GM12878 (cell line): Measurements from ENCODE around the gene PLXNA4. TPM values are rescaled to one million over a fixed set of nuclear protein-coding genes. Genes with fewer than 3 reads are reported as not detected.

Experiments
- ATAC-seq: fragments of 200-7000 bp; cut with Tn5 transposase; 3 replicates; pipeline ENCODE4 v1.9.1; 2020; ENCODE audit warnings: mild to moderate bottlenecking, moderate library complexity
- BruUV-seq: library from RNA; stranded (reverse); fragments of 400-500 nt; replicated peaks from 2 replicates; lab custom pipeline; 2021; lab: Mats Ljungman, UMichigan
- CTCF ChIA-PET: fragments of 300-600 bp; sonication (Branson Sonifier 250); formaldehyde crosslinking; extraction: SDS; loops from one replicate; lab custom pipeline; 2021; ENCODE audit warnings: inconsistent platforms; lab: Yijun Ruan, JAX
- POLR2A ChIA-PET: fragments of 350-600 bp; formaldehyde crosslinking; extraction: SDS; loops from one replicate; lab custom pipeline; 2021; ENCODE audit warnings: inconsistent platforms; lab: Charles Lee
- RAD21 ChIA-PET: fragments of 300-600 bp; sonication (Branson Sonifier 250); formaldehyde crosslinking; loops from one replicate; lab custom pipeline; 2023; ENCODE audit warnings: antibody characterized with exemption; ENCODE audit not compliant: unreplicated experiment; lab: Charles Lee
- SMC1A ChIA-PET: fragments of 300-600 bp; sonication (Branson Sonifier 250); formaldehyde crosslinking; loops from one replicate; lab custom pipeline; 2023; ENCODE audit not compliant: unreplicated experiment, uncharacterized antibody; lab: Charles Lee
- DNase-seq: peaks from one replicate; pipeline ENCODE4 v3.0.0-alpha.2; 2011; ENCODE audit warnings: low read depth, low spot score
- FAIRE-seq: peaks from 3 replicates; lab custom pipeline; 2011; peaks lifted over from hg19 to GRCh38; lab: Jason Lieb, UNC
- H2AFZ ChIP-seq: 2 replicates; pipeline ENCODE4 v1.6.0; 2011; ENCODE audit warnings: low read depth, low read length, control low read depth; ENCODE audit not compliant: control insufficient read depth
- H3K27ac ChIP-seq: 2 replicates; pipeline ENCODE4 v1.5.1; 2011; ENCODE audit warnings: control low read depth; ENCODE audit not compliant: control insufficient read depth, insufficient read depth
- H3K27me3 ChIP-seq, 2 experiments: replicated peaks in 1 of 2; 2 replicates each; pipeline versions ENCODE4 v1.6.0 to v1.6.1; 2011; ENCODE audit warnings: low read length in 1 of 2; ENCODE audit not compliant: control insufficient read depth in 2 of 2, insufficient read depth in 2 of 2
- H3K36me3 ChIP-seq, 2 experiments: 2 replicates each; pipeline ENCODE4 v1.5.1; 2011; ENCODE audit warnings: low read length in 1 of 2; ENCODE audit not compliant: control insufficient read depth in 2 of 2, insufficient read depth in 2 of 2
- H3K4me1 ChIP-seq: 2 replicates; pipeline ENCODE4 v1.6.1; 2011; ENCODE audit warnings: mild to moderate bottlenecking, low read length, moderate library complexity, mixed read lengths; ENCODE audit not compliant: control insufficient read depth, insufficient read depth
- H3K4me2 ChIP-seq: 2 replicates; pipeline ENCODE4 v1.6.0; 2011; ENCODE audit warnings: control low read depth; ENCODE audit not compliant: control insufficient read depth, insufficient read depth
- H3K4me3 ChIP-seq: fragments of 200-600 bp; sonication (generic); 2 replicates; pipeline ENCODE4 v1.5.1; 2016
- H3K79me2 ChIP-seq: 2 replicates; pipeline ENCODE4 v1.6.0; 2011; ENCODE audit warnings: low read length; ENCODE audit not compliant: control insufficient read depth, insufficient read depth
- H3K9ac ChIP-seq: 2 replicates; pipeline ENCODE4 v1.8.0; 2011; ENCODE audit warnings: low read length, control low read depth, mixed read lengths; ENCODE audit not compliant: control insufficient read depth, insufficient read depth
- H3K9me3 ChIP-seq: replicated peaks from 3 replicates; pipeline ENCODE4 v1.5.1; 2011; ENCODE audit warnings: mild to moderate bottlenecking, low read length; ENCODE audit not compliant: control insufficient read depth, insufficient read depth
- H4K20me1 ChIP-seq: 2 replicates; pipeline ENCODE4 v1.6.0; 2011; ENCODE audit not compliant: control insufficient read depth, insufficient read depth
- CEBPB ChIP-seq, 2 experiments: fragments of 150-350 bp in 1 of 2; IDR thresholded peaks; 2 replicates each; pipeline ENCODE4 v1.6.1; 2012 to 2014; ENCODE audit warnings: low read depth in 2 of 2, low read length in 2 of 2, borderline replicate concordance in 1 of 2, inconsistent platforms in 1 of 2
- CREM ChIP-seq: IDR thresholded peaks from 2 replicates; pipeline ENCODE4 v1.6.1; 2014; ENCODE audit warnings: antibody characterized with exemption, low read depth
- ESRRA ChIP-seq: IDR thresholded peaks from 2 replicates; pipeline ENCODE4 v1.6.1; 2012; ENCODE audit warnings: mild to moderate bottlenecking, low read length, improper control_type of control experiment
- FOS ChIP-seq: IDR thresholded peaks from 3 replicates; pipeline ENCODE4 v1.6.1; 2011; ENCODE audit warnings: borderline replicate concordance; ENCODE audit not compliant: insufficient read length; ENCODE audit errors: extremely low read depth
- HDAC2 ChIP-seq: fragments of 200-600 bp; sonication (generic); IDR thresholded peaks from 2 replicates; pipeline ENCODE4 v1.6.1; 2017
- HDAC6 ChIP-seq: fragments of 200-600 bp; sonication (generic); IDR thresholded peaks from one replicate; pipeline ENCODE4 v1.8.0; 2017; ENCODE audit warnings: antibody characterized with exemption; ENCODE audit not compliant: unreplicated experiment
- HSF1 ChIP-seq: fragments of 150-350 bp; IDR thresholded peaks from 2 replicates; pipeline ENCODE4 v1.6.1; 2014; ENCODE audit warnings: mild to moderate bottlenecking, low read depth, low read length
- KLF5 ChIP-seq: fragments of 450-650 bp; IDR thresholded peaks from 2 replicates; pipeline ENCODE4 v1.6.1; 2014; ENCODE audit warnings: mild to moderate bottlenecking; ENCODE audit not compliant: partially characterized antibody
- LARP7 ChIP-seq: fragments of 450-650 bp; IDR thresholded peaks from 2 replicates; pipeline ENCODE4 v1.6.1; 2017; ENCODE audit warnings: mild to moderate bottlenecking
- MYC ChIP-seq: IDR thresholded peaks from 2 replicates; pipeline ENCODE4 v1.6.1; 2011; ENCODE audit warnings: mild to moderate bottlenecking, low read length, moderate library complexity, inconsistent platforms; ENCODE audit not compliant: insufficient read depth, insufficient replicate concordance, insufficient read length, severe bottlenecking
- NFXL1 ChIP-seq: fragments of 450-650 bp; IDR thresholded peaks from 2 replicates; pipeline ENCODE4 v1.6.1; 2017; ENCODE audit warnings: antibody characterized with exemption, mild to moderate bottlenecking, borderline replicate concordance
- NR2C2 ChIP-seq: IDR thresholded peaks from 2 replicates; pipeline ENCODE4 v1.6.1; 2011; ENCODE audit warnings: borderline replicate concordance, low read depth; ENCODE audit not compliant: control insufficient read depth, insufficient read length
- POU2F2 ChIP-seq: IDR thresholded peaks from 3 replicates; pipeline ENCODE4 v1.6.1; 2011; ENCODE audit warnings: low read depth, mild to moderate bottlenecking, low read length, borderline replicate concordance
- SREBF2 ChIP-seq: IDR thresholded peaks from 2 replicates; pipeline ENCODE4 v1.6.1; 2012; ENCODE audit warnings: mild to moderate bottlenecking, low read length
- USF2 ChIP-seq: IDR thresholded peaks from 2 replicates; pipeline ENCODE4 v1.6.1; 2011; ENCODE audit warnings: low read depth, low read length, improper control_type of control experiment, borderline replicate concordance
- YY1 ChIP-seq: IDR thresholded peaks from 2 replicates; pipeline ENCODE4 v1.6.1; 2011; ENCODE audit warnings: low read depth, mild to moderate bottlenecking, low read length
- WGBS: methylation state at CpG from one replicate; pipeline ENCODE4 v1.1.6; 2016; ENCODE audit warnings: low lambda C conversion rate; ENCODE audit not compliant: insufficient replicate concordance, insufficient coverage; ENCODE audit errors: missing lambda C conversion rate; 5-methylcytosine and 5-hydroxymethylcytosine counted together
- in situ Hi-C: fragments of 300-500 bp; cut with MboI; formaldehyde crosslinking; loops from 9 replicates; pipeline ENCODE4 v1.14.3; 2018; ENCODE audit warnings: mixed read lengths
- intact Hi-C: fragments of 100-400 bp; cut with micrococcal nuclease; formaldehyde crosslinking; loops from one replicate; pipeline ENCODE4 v1.14.2; 2022; ENCODE audit not compliant: unreplicated experiment
- polyA plus RNA-seq, 11 experiments: library from polyadenylated mRNA; depleted of rRNA in 4 of 11; unstranded in 6 of 11; stranded (reverse) in 5 of 11; fragments of >200 nt; fragmentation: Nextera tagmentation in 4 of 11; fragmentation: Illumina TruSeq in 1 of 11; extraction: Ambion mirVana in 4 of 11; extraction: Trizol in 1 of 11; gene quantifications; 1 replicate in 1 of 11; 2 replicates in 10 of 11; pipeline versions ENCODE4 v1.2.1 to v1.2.3, GENCODE V29; 2011 to 2016; ENCODE audit warnings: inconsistent platforms in 2 of 11, missing spikeins in 2 of 11, low read depth in 1 of 11
- total RNA-seq, 4 experiments: library from RNA; depleted of rRNA in 3 of 4; stranded (reverse); fragments of >200 nt in 3 of 4; fragmentation: Illumina TruSeq in 1 of 4; extraction: Trizol in 1 of 4; gene quantifications; 2 replicates each; pipeline versions ENCODE4 v1.2.1 to v1.2.3, GENCODE V29; 2013 to 2021

PLXNA4 gene
- total and polyA plus RNA-seq, 10 of the 15 experiments (the other 5 are each of a cell fraction or from before 2014, with no cell fraction given), result 0.03 TPM; not detected in 9

GRCh38 chr7:132455378-132455777 lies 120.9 kb downstream of the PLXNA4 start:
- CTCF ChIA-PET, result no interaction called here
- Histone ChIP-seq H4K20me1 (no peaks in the 10 kb centered on the region), H3K9me3 (no peaks in the 10 kb centered on the region), H3K36me3 (no peaks in the 10 kb centered on the region), H3K4me2 (no peak overlapping the region), H3K9ac (no peak overlapping the region), H3K4me3 (no peak overlapping the region), H3K27ac (no peak overlapping the region), H3K4me1 (no peaks in the 10 kb centered on the region), H3K27me3 (peaks cover under 1 to 3% of the 10 kb centered on the region in 2 experiments; a peak in 2 of 4 replicates), H3K79me2 (no peaks in the 10 kb centered on the region), H2AFZ (no peak overlapping the region)
- RAD21 ChIA-PET, result no interaction called here
- no peak for ATAC-seq
- POLR2A ChIA-PET, result no interaction called here
- under 1% methylated on average over 9 of the region's 9 CpGs for WGBS
- BruUV-seq, result no TSS peak
- DNase-seq, result no peak
- TF ChIP-seq HDAC6 (no peak), POU2F2 (no peak), LARP7 (no peak), SREBF2 (no peak), CREM (no peak), MYC (no peak), HDAC2 (no peak), YY1 (no peak), ESRRA (no peak), NFXL1 (no peak), FOS (no peak), CEBPB (IDR thresholded peaks at IDR 0.05; ENCODE audit: borderline replicate concordance in 1 of 2, low read depth in 2 of 2, low read length in 2 of 2) (no peak), KLF5 (no peak), NR2C2 (no peak), USF2 (no peak), HSF1 (no peak)
- in situ Hi-C loops (no loop called here), intact Hi-C loops (no loop called here)
- no peak for FAIRE-seq
- SMC1A ChIA-PET, result interaction anchor here (0.7 kb wide), 1 partner anchor 62 kb away, joined by 5 read pairs; no protein-coding TSS in a partner anchor
